HepG2 (cell line): Measurements from ENCODE around the gene TMEM240. TPM values are rescaled to one million over a fixed set of nuclear protein-coding genes. Genes with fewer than 3 reads are reported as not detected.

ENCODE experiments used
- BRD4 ChIP-seq: sonication (generic); formaldehyde crosslinking; IDR thresholded peaks from 2 replicates; pipeline ENCODE4 v1.4.0; 2020; ENCODE audit warnings: missing genetic modification reagents
- CREBL2 ChIP-seq: sonication (generic); formaldehyde crosslinking; IDR thresholded peaks from 2 replicates; pipeline ENCODE4 v1.8.1; 2023; ENCODE audit warnings: missing genetic modification reagents, mild to moderate bottlenecking, borderline replicate concordance
- CSRNP1 ChIP-seq: sonication (generic); formaldehyde crosslinking; IDR thresholded peaks from 2 replicates; pipeline ENCODE4 v1.8.1; 2023; ENCODE audit warnings: mild to moderate bottlenecking, missing genetic modification reagents
- FLYWCH1 ChIP-seq: sonication (generic); formaldehyde crosslinking; IDR thresholded peaks from 2 replicates; pipeline ENCODE4 v1.8.1; 2023; ENCODE audit warnings: mild to moderate bottlenecking, missing genetic modification reagents
- FOXP1 ChIP-seq, 2 experiments: fragments of 450-650 bp in 1 of 2; IDR thresholded peaks; 2 replicates each; pipeline ENCODE4 v1.6.1; 2017 to 2018; ENCODE audit warnings: antibody characterized with exemption in 1 of 2
- HHEX ChIP-seq: IDR thresholded peaks from 2 replicates; pipeline ENCODE4 v1.6.1; 2016; ENCODE audit warnings: control low read depth
- KDM6A ChIP-seq: IDR thresholded peaks from 2 replicates; pipeline ENCODE4 v1.6.1; 2016; ENCODE audit warnings: low read depth
- PAWR ChIP-seq: sonication (generic); formaldehyde crosslinking; IDR thresholded peaks from 2 replicates; pipeline ENCODE4 v1.4.0; 2020; ENCODE audit warnings: missing genetic modification reagents, mild to moderate bottlenecking, borderline replicate concordance
- RNF219 ChIP-seq: sonication (generic); formaldehyde crosslinking; IDR thresholded peaks from 2 replicates; pipeline ENCODE4 v1.5.0; 2020; ENCODE audit warnings: mild to moderate bottlenecking, missing genetic modification reagents
- SIN3A ChIP-seq: IDR thresholded peaks from 2 replicates; pipeline ENCODE4 v1.6.1; 2011; ENCODE audit warnings: low read depth, mild to moderate bottlenecking, control low read depth, low read length, borderline replicate concordance
- SKIL ChIP-seq: sonication (generic); formaldehyde crosslinking; IDR thresholded peaks from 2 replicates; pipeline ENCODE4 v1.8.0; 2022; ENCODE audit warnings: missing genetic modification reagents, mild to moderate bottlenecking, moderate library complexity, borderline replicate concordance
- TBP ChIP-seq: sonication (generic); formaldehyde crosslinking; IDR thresholded peaks from 2 replicates; pipeline ENCODE4 v1.5.0; 2020; ENCODE audit warnings: missing genetic modification reagents
- TFAP4 ChIP-seq: sonication (generic); IDR thresholded peaks from 2 replicates; pipeline ENCODE4 v1.6.1; 2016; ENCODE audit warnings: low read depth, borderline replicate concordance
- ZBTB3 ChIP-seq: sonication (generic); formaldehyde crosslinking; IDR thresholded peaks from 2 replicates; pipeline ENCODE4 v1.4.0; 2020; ENCODE audit warnings: low read depth, mild to moderate bottlenecking, moderate library complexity, missing genetic modification reagents, borderline replicate concordance
- ZFP37 ChIP-seq: sonication (generic); formaldehyde crosslinking; IDR thresholded peaks from 2 replicates; pipeline ENCODE4 v1.4.0; 2020; ENCODE audit warnings: missing genetic modification reagents, borderline replicate concordance
- ZHX1 ChIP-seq: sonication (generic); formaldehyde crosslinking; IDR thresholded peaks from 2 replicates; pipeline ENCODE4 v1.8.1; 2022; ENCODE audit warnings: low read depth, mild to moderate bottlenecking, missing genetic modification reagents
- ZNF556 ChIP-seq: sonication (generic); formaldehyde crosslinking; IDR thresholded peaks from 2 replicates; pipeline ENCODE4 v1.4.0; 2020; ENCODE audit warnings: mild to moderate bottlenecking, missing genetic modification reagents, borderline replicate concordance
- ZSCAN9 ChIP-seq: IDR thresholded peaks from 2 replicates; pipeline ENCODE4 v1.6.1; 2016; ENCODE audit warnings: borderline replicate concordance
- polyA plus RNA-seq, 8 experiments: library from polyadenylated mRNA; depleted of rRNA in 3 of 8; stranded (reverse) in 7 of 8; unstranded in 1 of 8; fragments of >200 nt; fragmentation: Illumina TruSeq in 4 of 8; extraction: Trizol in 4 of 8; gene quantifications; 2 replicates each; pipeline versions ENCODE4 v1.2.1 to v1.2.3, GENCODE V29; 2011 to 2016; ENCODE audit warnings: low read depth in 4 of 8, missing spikeins in 1 of 8, mixed read lengths in 1 of 8; ENCODE audit not compliant: insufficient read depth in 1 of 8
- total RNA-seq, 5 experiments: library from RNA; depleted of rRNA; stranded (reverse); fragments of >200 nt; fragmentation: Illumina TruSeq; extraction: Trizol; gene quantifications; 2 replicates each; pipeline ENCODE4 v1.2.3, GENCODE V29; 2016; ENCODE audit warnings: low read depth in 1 of 5

Gene TMEM240
- total and polyA plus RNA-seq, 2 of the 13 experiments (the other 11 are each of a cell fraction or from before 2014, with no cell fraction given), result 0.17 TPM; not detected in 1

- TF ChIP-seq CSRNP1 (CRISPR knock-in tag) (no peak), ZHX1 (CRISPR knock-in tag) (no peak), KDM6A (CRISPR knock-in tag) (no peak), ZNF556 (0 out of 2 replicates have a peak, but pooled peaks have one; percentile 11), PAWR (no peak), FOXP1 (IDR thresholded peaks at IDR 0.05) (no peak), FOXP1 (CRISPR knock-in tag; IDR thresholded peaks at IDR 0.05) (no peak), BRD4 (CRISPR knock-in tag) (no peak), ZFP37 (CRISPR knock-in tag) (no peak), FLYWCH1 (no peak), ZBTB3 (CRISPR knock-in tag) (peak; percentile 49; the same call in 1 of the 2 replicates), RNF219 (CRISPR knock-in tag) (no peak), TBP (no peak), SIN3A (peak; percentile 31; the same call in 1 of the 2 replicates), SKIL (CRISPR knock-in tag) (no peak), TFAP4 (no peak), HHEX (CRISPR knock-in tag) (no peak), ZSCAN9 (CRISPR knock-in tag) (no peak), CREBL2 (CRISPR knock-in tag) (no peak)
Measured at GRCh38 chr1:1573843-1574720, 33.7 kb upstream of the TMEM240 start (continued).
